Bronchial epithelial cell (primary cell): ENCODE data around the gene POU2F3. TPM values are rescaled to one million over a fixed set of nuclear protein-coding genes. Genes with fewer than 3 reads are reported as not detected.
"Not testable (repeated sequence)": the region's sequence is repeated elsewhere in the genome, so short reads cannot be mapped to it uniquely, and the experiment has no call there.

Source experiments
- DNase-seq: peaks from one replicate; pipeline ENCODE4 v3.0.0-alpha.2; 2010; ENCODE audit warnings: low read depth
- FAIRE-seq: peaks from 2 replicates; lab custom pipeline; 2011; peaks lifted over from hg19 to GRCh38; lab: Jason Lieb, UNC
- H3K27me3 ChIP-seq: 2 replicates; pipeline ENCODE4 v1.5.1; 2011; ENCODE audit warnings: low read length; ENCODE audit not compliant: control insufficient read depth, insufficient read depth
- H3K36me3 ChIP-seq: 2 replicates; pipeline ENCODE4 v1.5.1; 2011; ENCODE audit warnings: low read length; ENCODE audit not compliant: control insufficient read depth, insufficient read depth
- H3K4me3 ChIP-seq: 2 replicates; pipeline ENCODE4 v1.5.1; 2011; ENCODE audit warnings: mild to moderate bottlenecking, low read depth, low read length, control low read depth
- CTCF ChIP-seq: IDR thresholded peaks from 2 replicates; pipeline ENCODE4 v1.5.1; 2011; ENCODE audit warnings: mild to moderate bottlenecking, moderate library complexity, low read length, control low read depth, inconsistent platforms; ENCODE audit not compliant: insufficient read depth, severe bottlenecking
- total RNA-seq: library from RNA; depleted of rRNA; stranded (reverse); fragments of >200 nt; gene quantifications from 2 replicates; pipeline ENCODE4 v1.2.1, GENCODE V29; 2014

Gene POU2F3
- total RNA-seq, 1 donor from 2014 or later, result not detected

DNA sequence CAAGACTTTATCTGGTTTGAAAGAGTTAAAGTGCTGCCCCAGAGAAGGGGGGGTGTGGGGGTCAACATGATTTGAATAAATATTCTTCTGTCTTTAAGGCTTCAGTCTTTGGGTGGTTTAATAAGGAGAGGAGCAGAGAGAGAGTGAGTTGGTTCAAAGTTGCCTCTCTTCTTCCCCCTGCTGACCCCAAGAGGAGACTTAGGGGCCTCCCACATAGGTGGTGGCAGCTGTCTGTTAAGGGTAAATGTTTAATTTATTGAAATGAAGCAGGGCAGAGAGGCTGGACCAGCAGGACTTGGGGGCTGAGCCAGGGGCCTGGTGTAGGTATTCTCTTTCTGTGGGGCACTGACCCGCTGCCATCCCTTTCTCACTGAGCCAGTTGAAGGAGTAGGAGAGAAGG lies 5.5 kb downstream of the POU2F3 start:
- TF ChIP-seq CTCF, result no peak
- DNase-seq (no peak), FAIRE-seq (no peak)
- Histone ChIP-seq H3K27me3 (peaks cover 12% of the 10 kb centered on the region), H3K4me3 (no peak overlapping the region), H3K36me3 (no peaks in the 10 kb centered on the region)

- TF ChIP-seq CTCF, result no peak
- DNase-seq (peak; percentile 85), FAIRE-seq (no peak)
- Histone ChIP-seq H3K36me3 (no peaks in the 10 kb centered on the region), H3K4me3 (no peak overlapping the region), H3K27me3 (peaks cover 4% of the 10 kb centered on the region)
These were observed 8.8 kb downstream of the POU2F3 start for GRCh38 chr11:120248551-120249278.

GRCh38 chr11:120249279-120250262 lies 9.6 kb downstream of the POU2F3 start:
- no peak for DNase-seq
- peaks cover 6% of the 10 kb centered on the region for H3K27me3 ChIP-seq
- no peak overlapping the region for H3K4me3 ChIP-seq
- H3K36me3 ChIP-seq, result no peaks in the 10 kb centered on the region
- no peak for FAIRE-seq
- TF ChIP-seq CTCF, result no peak

DNA sequence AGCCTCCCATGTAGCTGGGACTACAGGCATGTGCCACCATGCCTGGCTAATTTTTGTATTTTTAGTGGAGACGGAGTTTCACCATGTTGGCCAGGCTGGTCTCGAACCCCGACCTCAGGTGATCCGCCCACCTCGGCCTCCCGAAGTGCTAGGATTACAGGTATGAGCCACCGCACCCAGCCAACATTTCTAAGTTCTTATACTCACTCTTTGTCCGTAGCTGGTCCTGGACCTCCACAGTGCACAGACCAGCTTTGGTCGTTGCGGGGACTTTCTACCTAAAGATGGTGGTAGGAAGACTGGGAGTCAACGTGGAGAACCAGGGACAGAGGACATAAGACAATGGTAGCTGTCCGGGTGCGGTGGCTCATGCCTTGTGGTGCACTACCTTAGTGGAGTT lies 13.4 kb downstream of the POU2F3 start:
- H3K4me3 ChIP-seq, DNase-seq, FAIRE-seq, H3K36me3 ChIP-seq: not testable (repeated sequence)
- H3K27me3 ChIP-seq, result peaks cover 25% of the 10 kb centered on the region

DNA sequence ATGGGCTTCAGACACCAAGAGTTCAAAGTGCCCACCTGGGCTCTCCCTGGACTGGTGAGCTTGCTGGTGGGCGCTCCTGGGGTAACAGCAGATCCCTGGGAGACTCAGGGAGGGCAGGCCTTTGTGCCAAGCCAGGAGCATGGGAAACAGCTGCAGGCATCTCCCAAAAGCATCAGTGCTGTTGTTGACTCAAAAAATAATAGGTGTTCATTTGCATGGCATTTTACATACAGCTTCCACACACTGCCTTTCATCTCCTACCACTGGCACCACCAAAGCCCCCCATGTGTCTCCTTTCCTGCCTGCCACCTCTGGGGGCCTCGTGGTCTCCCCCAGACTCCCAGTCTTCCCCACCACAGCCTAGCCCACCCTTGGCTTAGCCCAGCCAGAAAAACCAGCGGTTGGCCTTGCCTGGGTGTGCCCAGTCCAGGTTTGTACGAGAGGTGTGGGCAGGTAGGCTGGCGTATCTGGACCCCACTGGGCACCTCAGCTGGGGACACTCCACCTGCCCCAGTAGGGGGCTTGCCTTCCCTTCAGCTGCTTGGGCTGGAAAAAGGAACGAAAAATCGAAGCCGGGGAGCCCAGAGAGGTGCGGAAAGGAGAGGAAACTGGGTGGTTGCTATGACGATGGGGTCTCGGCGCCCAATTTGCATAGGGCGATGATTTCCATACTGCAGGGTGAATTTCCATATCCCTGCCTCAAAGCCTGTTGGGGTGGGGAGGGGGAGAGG lies 15.0 kb downstream of the POU2F3 start:
- FAIRE-seq (no peak), DNase-seq (no peak)

More for the DNA sequence above, 15.0 kb downstream of the POU2F3 start:
- Histone ChIP-seq H3K4me3 (no peak overlapping the region), H3K27me3 (peaks cover 25% of the 10 kb centered on the region), H3K36me3 (no peaks in the 10 kb centered on the region)
- no peak for TF ChIP-seq CTCF
